Measurements from ENCODE around the gene POR.
A peak's percentile ranks its signal among the peaks of the same experiment; 100 is the strongest.

POR gene

DNA sequence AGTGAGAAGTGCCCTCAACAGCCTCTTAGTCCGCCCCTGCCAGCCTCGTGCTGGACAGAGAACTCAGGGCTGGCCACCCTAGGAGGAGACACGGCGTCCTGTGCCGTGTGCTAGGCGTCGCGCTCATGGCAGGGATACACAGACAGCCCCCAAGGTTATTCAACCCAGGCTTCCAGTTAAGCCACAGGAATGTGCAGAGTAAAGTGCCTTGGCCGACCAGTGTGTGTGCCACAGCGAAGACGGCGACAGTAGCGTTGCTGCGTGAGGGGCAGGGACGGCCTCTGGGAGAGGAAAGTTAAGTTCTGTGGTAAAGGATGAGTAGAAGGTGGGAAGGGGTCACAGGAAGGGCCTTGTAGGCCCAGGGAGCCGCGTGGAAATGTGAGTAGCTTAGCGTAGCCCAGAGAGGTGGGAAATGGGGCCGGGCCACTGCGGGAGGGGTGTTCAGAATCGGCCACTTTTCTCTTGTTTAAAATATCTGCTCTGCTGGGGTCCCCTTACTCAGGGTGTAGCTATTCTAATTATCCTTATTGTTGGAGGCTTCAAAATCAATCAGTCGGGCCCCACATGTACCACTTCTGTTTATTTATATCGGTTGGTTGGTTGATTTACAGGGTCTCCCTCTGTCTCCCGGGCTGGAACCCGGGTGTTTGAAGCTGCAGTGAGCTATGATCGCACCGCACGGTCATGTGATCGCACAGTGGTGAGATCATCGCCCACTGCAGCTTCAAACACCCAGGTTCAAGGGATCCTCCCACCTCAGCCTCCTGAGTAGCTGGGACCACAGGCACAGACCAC lies 54.9 kb downstream of the POR start:
- DNase-seq (ENCODE audit: low read depth) = no peak
- TF ChIP-seq, protein P1, sequence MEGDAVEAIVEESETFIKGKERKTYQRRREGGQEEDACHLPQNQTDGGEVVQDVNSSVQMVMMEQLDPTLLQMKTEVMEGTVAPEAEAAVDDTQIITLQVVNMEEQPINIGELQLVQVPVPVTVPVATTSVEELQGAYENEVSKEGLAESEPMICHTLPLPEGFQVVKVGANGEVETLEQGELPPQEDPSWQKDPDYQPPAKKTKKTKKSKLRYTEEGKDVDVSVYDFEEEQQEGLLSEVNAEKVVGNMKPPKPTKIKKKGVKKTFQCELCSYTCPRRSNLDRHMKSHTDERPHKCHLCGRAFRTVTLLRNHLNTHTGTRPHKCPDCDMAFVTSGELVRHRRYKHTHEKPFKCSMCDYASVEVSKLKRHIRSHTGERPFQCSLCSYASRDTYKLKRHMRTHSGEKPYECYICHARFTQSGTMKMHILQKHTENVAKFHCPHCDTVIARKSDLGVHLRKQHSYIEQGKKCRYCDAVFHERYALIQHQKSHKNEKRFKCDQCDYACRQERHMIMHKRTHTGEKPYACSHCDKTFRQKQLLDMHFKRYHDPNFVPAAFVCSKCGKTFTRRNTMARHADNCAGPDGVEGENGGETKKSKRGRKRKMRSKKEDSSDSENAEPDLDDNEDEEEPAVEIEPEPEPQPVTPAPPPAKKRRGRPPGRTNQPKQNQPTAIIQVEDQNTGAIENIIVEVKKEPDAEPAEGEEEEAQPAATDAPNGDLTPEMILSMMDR (IDR thresholded peaks at IDR 0.05; ENCODE audit: low read length, missing control alignments) = no peak
- no peak overlapping the region for H3K4me3 ChIP-seq (replicated peaks; ENCODE audit: low read depth, low read length)

DNA sequence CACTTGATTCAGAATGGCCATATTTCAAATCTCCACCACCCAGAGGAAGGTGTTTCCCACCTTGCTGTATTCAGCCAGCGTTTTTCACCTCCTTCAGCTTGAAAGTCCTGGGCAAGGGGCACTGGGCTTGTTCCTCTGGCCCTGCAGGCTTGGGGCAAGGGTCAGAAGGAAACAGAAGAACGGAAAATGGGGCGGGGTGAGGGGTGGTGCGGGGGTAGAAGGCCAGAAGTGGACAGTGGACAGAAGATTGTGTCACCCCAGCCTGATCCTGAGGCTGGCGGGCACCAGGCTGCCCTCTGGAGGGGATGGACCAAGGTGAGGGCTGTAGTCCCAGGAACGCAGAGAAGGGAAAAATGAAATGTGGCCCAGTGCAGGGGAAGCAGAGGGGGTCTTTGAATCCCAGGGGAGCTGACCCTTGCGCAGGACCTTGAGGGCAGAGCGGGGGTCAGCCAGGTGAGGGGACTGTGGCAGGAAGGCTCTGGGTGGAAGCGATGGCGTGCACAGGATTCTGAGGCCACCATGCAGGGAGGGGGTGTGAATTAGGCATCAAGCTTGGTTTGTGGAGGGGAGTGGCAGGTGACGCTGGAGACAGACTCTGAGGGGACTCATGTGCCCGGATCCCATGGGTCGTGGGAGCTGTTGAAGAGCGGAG lies 56.5 kb downstream of the POR start:
- TF ChIP-seq, protein P1 (IDR thresholded peaks at IDR 0.05; ENCODE audit: low read length, missing control alignments) = no peak
- no peak overlapping the region for H3K4me3 ChIP-seq (replicated peaks; ENCODE audit: low read depth, low read length)
- no peak for DNase-seq (ENCODE audit: low read depth)

DNA sequence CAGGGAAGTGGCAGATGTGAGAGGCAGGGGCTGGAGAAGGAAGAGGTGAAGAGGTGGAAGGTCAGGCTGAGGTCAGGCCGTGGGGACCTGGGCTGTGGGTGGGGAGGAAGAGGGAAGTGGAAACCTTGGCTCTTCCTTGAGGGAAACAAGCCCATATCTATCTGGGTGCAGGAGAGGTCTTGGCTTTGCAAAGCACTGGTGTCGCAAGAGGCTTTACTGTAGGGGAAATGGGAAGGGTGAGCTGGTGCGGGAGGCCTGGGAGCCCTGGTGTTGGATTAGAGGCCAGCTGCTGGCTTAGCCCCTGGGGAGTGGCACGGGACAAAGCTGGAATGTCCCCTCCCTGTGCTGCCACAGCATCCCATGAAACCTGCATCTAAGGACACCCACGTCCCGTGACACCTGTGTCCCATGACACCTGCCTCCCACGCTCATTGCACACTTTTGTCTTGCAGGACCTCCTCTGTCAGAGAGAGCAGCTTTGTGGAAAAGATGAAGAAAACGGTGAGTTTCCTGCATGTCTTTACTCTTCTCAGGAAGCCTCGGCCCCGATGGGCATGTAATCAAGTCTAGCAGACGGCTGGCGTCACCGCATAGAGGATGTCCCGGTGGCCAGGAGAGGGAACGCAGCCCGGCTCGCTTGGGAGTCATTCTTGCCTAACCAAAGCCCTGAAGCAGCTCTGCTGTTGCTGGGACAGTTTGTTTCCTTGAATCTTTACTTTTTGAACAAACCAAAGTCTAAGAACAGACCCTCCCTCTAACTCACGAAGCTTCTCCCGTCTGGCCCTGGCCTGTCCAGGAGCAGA lies 57.2 kb downstream of the POR start:
- DNase-seq (ENCODE audit: low read depth) = peak; percentile 50
- H3K4me3 ChIP-seq (replicated peaks; ENCODE audit: low read depth, low read length) = no peak overlapping the region
- TF ChIP-seq, protein P1 (IDR thresholded peaks at IDR 0.05; ENCODE audit: low read length, missing control alignments) = no peak

DNA sequence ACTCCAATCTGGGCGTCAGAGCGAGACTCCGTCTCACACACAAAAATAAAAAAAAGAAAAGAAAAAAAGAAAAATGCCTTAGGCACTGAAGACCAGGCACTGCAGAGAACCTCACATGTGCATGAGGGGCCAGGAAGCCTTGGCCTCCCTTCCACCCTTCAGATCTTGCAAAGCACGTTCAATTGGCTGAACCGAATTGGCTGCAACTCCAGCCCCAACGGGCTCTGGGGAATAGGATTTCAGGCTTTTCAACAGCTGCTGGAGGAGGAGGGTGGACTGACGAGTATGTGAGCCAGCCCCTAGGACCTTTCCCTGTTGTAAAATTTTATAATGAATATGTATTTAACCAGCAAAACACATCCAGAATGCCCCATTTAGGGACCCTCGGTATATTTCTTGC lies 62.8 kb downstream of the POR start:
- DNase-seq (ENCODE audit: low read depth) = peak; percentile 53
- no peak overlapping the region for H3K4me3 ChIP-seq (replicated peaks; ENCODE audit: low read depth, low read length)
- TF ChIP-seq, protein P1 (IDR thresholded peaks at IDR 0.05; ENCODE audit: low read length, missing control alignments) = no peak

DNA sequence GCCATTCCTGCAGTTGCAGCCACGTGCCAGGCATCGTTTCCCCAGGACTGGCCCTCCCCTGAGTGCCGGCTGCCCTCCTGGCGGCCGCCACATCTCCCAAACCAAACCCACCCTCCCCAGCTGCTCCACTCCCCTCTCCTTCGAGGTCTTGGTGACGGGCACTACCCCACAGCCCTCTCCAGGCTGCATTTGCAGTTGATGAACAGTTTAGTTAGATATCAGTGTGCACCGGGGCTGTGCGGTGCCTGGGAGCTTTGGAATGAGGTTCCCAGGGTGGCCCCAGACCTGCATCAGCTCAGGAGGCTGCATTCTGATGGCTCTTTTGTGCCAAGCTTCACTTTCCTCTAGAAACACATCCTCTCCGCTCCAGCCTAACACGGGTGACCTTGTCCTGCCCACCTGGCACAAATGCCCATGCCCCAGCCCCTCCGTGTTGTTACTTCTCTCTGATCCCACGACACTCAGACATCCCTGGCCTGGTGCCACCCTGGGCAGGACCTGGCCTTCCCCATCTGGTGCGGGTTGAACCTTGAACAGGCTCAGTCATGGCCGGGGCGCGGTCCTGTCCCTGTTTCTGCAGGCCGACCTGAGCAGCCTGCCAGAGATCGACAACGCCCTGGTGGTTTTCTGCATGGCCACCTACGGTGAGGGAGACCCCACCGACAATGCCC lies 64.9 kb downstream of the POR start:
- DNase-seq (ENCODE audit: low read depth) = no peak
- TF ChIP-seq, protein P1 (IDR thresholded peaks at IDR 0.05; ENCODE audit: low read length, missing control alignments) = no peak

DNA sequence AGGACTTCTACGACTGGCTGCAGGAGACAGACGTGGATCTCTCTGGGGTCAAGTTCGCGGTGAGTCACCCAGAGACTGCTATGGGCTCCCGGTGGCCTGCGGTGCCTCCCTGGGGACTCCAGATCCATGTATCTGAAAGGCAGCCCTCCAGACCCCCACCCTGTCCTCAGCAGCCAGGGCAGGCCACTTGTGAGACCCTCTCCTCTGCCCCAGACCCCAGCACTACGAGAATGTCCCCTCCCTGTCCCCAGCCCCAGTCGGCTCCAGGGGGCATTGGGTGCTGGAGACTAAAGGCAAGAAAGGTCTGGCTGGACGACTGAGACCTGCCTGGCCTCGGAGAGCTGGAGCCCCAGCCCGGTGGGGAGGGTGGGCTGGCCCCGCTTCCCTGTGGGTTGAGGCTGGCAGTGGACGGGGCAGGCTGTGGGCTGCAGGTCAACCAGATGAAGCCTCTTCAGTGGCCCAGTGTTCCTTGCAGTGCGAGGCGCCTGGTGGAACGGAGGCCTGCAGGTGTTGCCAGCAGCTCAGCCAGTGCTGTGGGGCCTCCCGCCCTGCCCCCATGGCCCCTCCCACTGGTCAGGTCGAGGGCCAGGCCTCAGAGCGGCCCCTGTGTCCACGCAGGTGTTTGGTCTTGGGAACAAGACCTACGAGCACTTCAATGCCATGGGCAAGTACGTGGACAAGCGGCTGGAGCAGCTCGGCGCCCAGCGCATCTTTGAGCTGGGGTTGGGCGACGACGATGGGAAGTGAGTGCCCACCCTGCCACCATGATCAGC lies 65.7 kb downstream of the POR start:
- no peak overlapping the region for H3K4me3 ChIP-seq (replicated peaks; ENCODE audit: low read depth, low read length)
- TF ChIP-seq, protein P1 (IDR thresholded peaks at IDR 0.05; ENCODE audit: low read length, missing control alignments) = no peak
- no peak for DNase-seq (ENCODE audit: low read depth)

More for the DNA sequence above, 64.9 kb downstream of the POR start:
- no peak overlapping the region for H3K4me3 ChIP-seq (replicated peaks; ENCODE audit: low read depth, low read length)

Data from fibroblast of pulmonary artery (primary cell).